GM21515 (cell line): Measurements from ENCODE around the gene HDAC1.
"Not testable (repeated sequence)": the region's sequence is repeated elsewhere in the genome, so short reads cannot be mapped to it uniquely, and the experiment has no call there.

Experiments used
- ATAC-seq: cut with Tn5 transposase; IDR thresholded peaks from one replicate; pipeline ENCODE4 v1.9.1; 2021; ENCODE audit not compliant: unreplicated experiment

The HDAC1 gene

GRCh38 chr1:32345289-32345827, 53.5 kb downstream of the HDAC1 start:
- no peak for ATAC-seq

- no peak for ATAC-seq
These were observed 54.8 kb downstream of the HDAC1 start for GRCh38 chr1:32346532-32347157.

GRCh38 chr1:32349211-32349708, 57.4 kb downstream of the HDAC1 start:
- ATAC-seq, result no peak

GRCh38 chr1:32350785-32351398, 59.0 kb downstream of the HDAC1 start:
- ATAC-seq, result peak; percentile 29

- ATAC-seq, result peak; percentile 87
These were observed 59.7 kb downstream of the HDAC1 start for GRCh38 chr1:32351399-32352238.

GRCh38 chr1:32352239-32352745, 60.4 kb downstream of the HDAC1 start:
- ATAC-seq, result no peak

- no peak for ATAC-seq
These were observed 61.0 kb downstream of the HDAC1 start for GRCh38 chr1:32352831-32353383.

- ATAC-seq, result no peak
These were observed 61.5 kb downstream of the HDAC1 start for GRCh38 chr1:32353431-32353830.

- ATAC-seq, result no peak
These were observed 62.1 kb downstream of the HDAC1 start for GRCh38 chr1:32353886-32354570.

- not testable (repeated sequence) for ATAC-seq
These were observed 63.9 kb downstream of the HDAC1 start for GRCh38 chr1:32355778-32356177.

- ATAC-seq, result no peak
These were observed 64.6 kb downstream of the HDAC1 start for GRCh38 chr1:32356478-32356877.

- no peak for ATAC-seq
These were observed 65.7 kb downstream of the HDAC1 start for GRCh38 chr1:32357614-32358013.

- ATAC-seq, result no peak
These were observed 66.6 kb downstream of the HDAC1 start for GRCh38 chr1:32358435-32358834.

GRCh38 chr1:32361308-32361673, 69.4 kb downstream of the HDAC1 start:
- no peak for ATAC-seq

- ATAC-seq, result no peak
These were observed 70.0 kb downstream of the HDAC1 start for GRCh38 chr1:32361674-32362473.

GRCh38 chr1:32362474-32363313, 70.8 kb downstream of the HDAC1 start, which contains the start of the genes FAM229A and TSSK3:
Gene FAM229A, minus strand, starts transcription at chr1:32362485. Its CDS starts 394 bp downstream, at chr1:32362091.
Gene TSSK3, plus strand, starts transcription at chr1:32362539. Its CDS starts 163 bp downstream, at chr1:32362702.
- ATAC-seq, result no peak

- no peak for ATAC-seq
These were observed 71.8 kb downstream of the HDAC1 start for GRCh38 chr1:32363713-32364112.

GRCh38 chr1:32364836-32365235, 73.0 kb downstream of the HDAC1 start:
- ATAC-seq, result no peak

GRCh38 chr1:32365445-32365844, 73.6 kb downstream of the HDAC1 start:
- no peak for ATAC-seq
